GM18867 (cell line): ENCODE data around the gene SOHLH1.

Source experiments
- ATAC-seq: cut with Tn5 transposase; IDR thresholded peaks from one replicate; pipeline ENCODE4 v1.9.1; 2021; ENCODE audit warnings: mild to moderate bottlenecking, moderate library complexity; ENCODE audit not compliant: unreplicated experiment

The SOHLH1 gene

DNA sequence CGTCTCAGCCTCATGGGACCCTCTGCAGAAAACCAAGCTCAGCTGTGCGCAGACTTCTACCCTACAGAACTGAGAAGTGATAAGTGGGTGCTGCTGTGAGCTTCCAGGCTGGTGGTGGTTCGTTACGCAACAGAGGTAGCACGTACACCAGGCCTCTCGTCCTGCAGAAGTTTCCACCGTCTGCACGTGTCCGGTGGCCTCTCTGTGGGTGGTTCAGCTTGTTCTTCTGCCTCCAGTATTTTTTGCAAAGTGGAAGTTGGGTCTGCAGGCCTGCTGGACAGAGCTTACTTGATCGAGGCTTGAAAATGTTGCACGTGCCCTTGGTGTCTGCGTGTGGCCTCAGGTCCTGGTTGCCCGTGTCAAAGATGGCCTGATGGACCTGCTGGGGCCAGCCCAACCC lies 30.2 kb upstream of the SOHLH1 start:
- no peak for ATAC-seq

DNA sequence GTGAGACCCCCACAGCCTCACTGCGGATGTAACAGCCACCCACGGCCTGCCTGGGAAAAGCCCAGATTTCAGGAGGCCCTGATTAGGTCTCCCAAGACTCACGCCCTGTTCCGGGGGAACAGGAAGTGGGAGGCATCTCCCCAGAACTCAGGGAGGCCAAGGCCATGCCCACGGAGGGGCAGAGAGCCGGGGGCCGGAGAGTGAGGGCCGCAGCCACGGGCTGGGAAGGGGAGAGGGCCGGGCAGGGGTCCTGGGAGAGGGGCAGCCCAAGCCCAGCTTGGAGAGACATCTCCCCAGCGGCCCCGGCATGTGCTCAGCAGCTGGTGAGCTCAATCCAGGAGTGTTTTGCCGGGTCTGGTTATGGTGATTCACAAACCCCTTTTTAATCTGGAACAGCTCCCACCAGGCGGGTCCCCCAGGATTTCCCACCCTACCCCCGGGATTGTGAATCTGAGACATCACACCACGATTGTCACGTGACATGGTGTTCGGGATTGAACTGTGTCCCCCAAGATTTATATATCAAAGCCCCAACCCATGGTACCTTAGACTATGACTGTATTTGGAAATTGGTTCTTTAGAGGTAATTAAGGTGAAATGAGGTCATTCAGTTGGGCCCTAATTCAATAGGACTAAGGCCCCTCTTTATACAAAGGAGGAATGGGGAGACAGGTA lies 29.3 kb upstream of the SOHLH1 start:
- ATAC-seq = no peak

DNA sequence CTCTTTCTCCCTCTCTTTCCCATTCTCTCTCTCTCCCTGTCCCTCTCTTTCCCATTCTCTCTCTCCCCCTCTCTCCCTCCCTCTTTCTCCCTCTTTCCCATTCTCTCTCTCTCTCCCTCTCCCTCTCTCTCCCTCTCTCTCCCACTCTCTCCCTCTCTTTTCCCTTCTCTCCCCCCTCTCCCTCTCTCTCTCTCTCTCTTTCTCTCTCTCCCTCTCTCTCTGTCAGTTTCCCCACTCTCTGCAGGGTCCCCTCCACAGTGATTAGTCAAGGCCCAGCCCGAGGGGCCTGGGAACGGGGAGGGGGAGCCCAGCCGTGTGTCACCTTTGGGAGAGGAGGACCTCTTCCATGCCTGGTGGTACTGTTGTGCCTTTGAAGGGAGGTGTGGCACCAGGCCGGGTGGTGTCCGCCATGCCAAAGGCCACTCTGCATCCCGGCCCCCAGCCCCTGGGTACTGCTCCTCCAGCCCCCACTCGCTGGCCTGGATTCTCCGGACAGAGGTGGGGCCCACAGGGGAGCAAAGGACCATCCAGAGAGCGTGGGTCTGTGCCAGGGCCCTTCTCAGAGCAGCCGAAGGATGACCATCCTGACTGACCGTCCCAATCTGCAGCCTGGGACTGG lies 28.1 kb upstream of the SOHLH1 start:
- ATAC-seq = no peak

DNA sequence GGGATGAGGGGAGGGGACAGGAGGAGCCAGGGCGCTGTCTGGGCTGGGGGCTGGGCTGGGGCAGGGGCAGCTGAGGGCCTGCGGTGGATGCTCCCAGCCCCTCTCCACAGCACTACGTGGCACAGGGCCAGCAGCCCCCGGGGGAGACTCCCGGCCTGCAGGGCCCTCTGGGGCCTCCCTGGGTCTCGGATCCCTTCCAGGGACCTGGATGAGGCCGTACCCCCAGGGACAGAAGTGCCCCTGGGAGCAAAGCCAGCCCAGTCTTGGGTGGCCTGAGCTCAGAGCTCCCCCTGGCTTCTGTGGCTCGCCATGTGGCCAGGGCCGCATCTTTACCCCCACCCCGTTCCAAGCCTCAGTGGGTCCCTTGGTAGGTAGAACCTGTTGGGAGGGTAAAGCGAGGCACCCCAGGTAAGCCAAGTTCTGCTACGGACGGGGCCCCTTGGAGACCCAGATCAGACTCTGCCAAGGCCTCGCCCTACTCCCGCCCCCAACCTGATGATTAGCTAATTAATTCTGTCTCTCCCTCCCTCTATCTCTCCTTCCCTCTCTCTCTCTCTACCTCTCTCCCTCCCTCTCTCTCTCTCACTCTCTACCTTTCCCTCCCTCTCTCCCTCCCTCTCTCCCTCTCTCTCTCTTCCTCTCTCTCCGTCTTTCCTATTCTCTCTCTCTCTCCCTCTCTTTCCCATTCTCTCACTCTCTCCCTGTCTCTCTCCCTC lies 27.0 kb upstream of the SOHLH1 start:
- no peak for ATAC-seq

DNA sequence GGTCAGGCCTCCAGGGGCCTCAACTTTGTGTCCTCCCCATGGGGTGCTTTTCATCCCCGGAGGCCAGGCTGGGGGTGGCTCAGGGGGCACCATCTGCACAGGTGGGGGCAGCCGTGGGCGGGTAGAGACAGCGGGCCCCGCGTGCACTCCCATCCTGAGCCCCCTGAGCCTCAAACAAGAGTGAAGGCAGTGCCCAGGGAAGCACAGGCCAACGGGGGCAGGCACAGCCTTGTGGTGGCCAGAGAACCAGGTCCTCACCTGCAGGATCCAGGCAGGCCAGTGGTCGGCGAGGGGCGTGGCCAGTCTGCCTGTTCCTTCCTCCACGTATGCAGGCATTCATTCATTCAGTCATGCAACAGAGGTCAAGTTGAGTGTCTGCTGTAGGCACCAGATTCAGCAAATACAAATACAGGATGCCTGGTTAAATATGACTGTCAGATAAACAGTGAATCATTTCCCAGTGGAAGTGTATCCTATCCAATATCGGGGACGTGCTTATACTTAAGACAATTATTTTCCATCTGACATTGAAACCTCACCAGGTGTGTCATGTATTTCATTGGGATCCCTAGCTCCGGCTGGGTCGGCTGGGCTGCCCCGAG lies 25.0 kb upstream of the SOHLH1 start:
- ATAC-seq = no peak

DNA sequence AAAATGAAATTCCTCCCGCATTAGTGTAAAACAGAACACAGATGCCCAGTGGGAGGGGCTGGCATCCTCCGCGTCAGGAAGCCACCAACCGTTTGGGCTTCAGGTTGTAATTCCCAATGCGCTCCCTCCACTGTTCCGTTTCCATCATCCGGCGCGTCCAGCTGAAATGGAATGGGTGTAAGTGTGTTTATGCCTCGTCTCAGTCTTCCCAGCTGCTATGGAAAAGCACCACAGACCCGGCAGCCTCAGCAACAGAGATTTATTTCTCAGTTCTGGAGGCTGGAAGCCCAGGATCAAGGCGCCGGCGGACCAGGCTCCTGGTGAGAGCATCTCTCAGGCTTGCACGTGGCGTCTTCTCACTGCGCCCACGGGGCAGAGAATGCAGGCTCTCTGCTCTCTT lies 23.1 kb upstream of the SOHLH1 start:
- ATAC-seq = no peak

DNA sequence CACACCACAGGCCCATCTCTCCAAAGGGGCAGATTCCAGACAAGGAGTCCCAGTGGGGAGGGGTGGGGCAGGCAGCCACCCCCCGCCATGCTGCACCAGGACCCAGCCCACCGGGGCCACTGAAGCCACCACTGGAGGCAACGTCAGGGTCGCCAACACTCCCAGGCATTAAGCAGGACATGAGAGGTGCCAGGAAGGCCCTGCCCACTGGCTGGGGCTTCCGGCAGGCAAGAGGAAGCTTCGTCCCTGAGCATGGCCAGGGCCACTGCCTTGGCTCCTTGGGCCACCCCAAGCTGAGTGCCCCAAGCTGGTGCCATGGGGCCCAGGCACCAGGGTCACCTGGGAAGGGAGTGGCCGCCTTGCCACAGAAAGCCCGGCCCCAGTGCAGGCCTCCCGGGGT lies 20.2 kb upstream of the SOHLH1 start:
- no peak for ATAC-seq

DNA sequence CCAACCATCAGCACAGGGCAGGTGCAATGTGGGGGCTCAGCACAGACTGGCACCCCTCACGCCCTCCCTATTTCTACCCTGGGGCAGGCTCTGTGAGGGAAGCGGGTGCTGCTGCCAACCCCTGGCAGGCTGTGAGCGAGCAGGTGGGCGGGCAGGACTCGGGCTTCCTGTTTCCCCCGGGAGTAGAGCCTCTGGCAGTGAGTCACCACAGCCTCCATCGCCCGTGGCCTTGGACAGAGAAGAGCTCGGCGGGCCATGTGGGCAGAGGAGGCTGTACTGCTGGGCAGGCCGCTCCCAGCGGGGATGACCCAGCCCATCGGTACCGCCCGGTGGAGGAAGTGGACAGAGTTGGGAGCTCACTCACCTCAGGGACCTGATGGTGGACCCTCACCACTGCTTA lies 19.3 kb upstream of the SOHLH1 start:
- ATAC-seq = no peak

DNA sequence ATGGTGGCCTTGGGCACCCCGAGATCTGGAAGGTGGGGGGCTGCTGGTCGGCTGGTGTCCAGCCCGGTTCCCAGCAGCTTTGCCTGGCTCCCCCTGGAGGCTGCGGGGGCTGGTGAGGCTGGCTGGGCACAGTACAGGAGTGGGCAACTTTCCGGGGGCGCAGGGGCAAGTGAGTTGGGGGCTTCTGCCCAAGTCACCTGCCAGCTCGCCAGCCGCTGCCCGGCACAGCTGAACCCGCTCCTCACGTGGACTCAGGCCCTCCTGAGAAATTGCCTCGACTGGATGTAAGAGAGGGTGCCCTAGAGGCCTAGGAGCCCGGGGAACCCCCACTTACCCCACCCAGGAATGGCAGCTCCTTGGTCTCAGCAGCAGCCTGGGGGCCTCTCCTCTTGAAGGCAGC lies 18.1 kb upstream of the SOHLH1 start:
- ATAC-seq = no peak

DNA sequence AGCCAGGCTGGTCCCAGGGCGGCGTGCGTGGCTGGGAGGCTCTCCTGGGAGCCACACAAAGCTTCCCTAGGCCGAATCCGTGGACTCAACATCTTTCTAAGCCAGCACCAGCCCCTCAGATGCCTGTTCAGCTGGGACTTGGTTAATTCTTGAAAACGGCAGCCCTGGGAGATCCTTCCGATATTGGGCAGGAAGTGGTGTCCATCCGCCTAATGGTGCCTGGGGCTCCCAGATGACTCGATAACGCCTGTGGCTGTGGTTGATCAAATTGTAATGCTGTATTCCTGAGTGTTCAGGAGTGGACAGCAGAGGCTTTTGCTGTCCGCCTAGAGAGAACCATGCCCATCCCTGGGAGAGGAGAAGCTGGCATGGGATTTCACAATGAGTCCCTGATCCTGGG lies 16.8 kb upstream of the SOHLH1 start:
- no peak for ATAC-seq

DNA sequence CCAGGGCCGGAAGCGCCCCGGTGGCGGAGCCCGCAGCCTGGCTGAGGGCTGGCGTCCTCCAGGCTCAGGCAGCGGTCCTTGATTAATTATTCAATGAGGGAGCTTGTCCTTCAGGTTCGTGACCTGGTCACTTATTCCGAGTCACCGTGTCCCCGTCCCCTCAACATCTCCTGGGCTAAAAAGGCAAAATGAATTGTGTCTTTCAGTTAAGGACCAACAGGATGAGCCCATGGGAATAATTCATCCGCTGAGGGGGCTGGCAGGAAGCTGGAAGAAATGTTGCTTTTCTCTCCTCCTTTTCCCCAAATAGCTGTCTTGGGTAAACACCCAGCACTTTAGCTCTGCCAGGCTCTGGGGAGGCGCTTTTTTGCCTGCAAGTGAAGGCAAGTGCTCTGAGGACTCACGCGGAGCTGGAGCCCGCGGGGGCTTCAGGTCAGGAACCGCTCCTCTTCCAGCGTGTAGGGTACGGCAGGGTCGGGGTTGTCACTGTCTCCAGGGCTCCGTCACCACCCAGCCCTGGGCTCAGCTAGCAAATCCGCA lies 15.8 kb upstream of the SOHLH1 start:
- ATAC-seq = no peak

DNA sequence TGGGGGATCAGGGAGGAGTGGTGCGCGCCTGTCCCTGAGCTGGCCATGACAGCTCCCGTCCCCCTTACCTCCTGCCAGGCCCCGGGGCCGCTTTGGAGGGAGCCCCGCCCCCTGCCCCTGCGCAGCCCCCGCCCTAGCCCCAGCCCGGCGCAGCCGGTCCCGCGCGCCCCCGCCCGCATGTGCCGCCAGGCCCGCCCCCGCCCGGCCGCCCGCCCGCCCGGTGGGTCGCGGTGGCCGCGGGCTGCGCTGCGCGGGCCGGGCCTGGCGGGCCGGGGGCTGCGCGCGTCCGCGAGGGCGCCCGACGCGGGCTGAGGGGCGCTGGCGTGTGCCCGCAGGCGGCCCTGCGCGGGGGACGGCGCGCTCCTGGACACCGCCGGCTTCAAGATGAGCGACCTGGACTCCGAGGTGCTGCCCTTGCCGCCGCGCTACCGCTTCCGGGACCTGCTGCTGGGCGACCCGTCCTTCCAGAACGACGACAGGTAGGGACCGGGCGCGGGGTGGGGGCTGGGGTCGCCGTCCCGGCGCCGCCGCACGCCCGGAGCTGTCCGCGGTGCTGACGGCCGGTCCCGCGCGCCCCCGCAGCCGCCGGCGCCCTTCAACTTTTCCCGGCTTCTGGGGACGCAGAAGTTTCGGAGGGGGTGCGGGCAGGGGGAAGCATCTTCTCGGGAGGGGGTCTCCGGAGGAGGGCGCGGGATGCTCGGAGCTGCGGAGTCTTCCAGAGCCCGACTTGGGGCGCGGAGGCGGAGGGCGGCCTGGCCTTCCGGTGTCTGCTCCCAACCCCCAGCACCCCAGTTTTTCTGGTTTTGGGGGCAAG lies 15.2 kb upstream of the SOHLH1 start:
- no peak for ATAC-seq

DNA sequence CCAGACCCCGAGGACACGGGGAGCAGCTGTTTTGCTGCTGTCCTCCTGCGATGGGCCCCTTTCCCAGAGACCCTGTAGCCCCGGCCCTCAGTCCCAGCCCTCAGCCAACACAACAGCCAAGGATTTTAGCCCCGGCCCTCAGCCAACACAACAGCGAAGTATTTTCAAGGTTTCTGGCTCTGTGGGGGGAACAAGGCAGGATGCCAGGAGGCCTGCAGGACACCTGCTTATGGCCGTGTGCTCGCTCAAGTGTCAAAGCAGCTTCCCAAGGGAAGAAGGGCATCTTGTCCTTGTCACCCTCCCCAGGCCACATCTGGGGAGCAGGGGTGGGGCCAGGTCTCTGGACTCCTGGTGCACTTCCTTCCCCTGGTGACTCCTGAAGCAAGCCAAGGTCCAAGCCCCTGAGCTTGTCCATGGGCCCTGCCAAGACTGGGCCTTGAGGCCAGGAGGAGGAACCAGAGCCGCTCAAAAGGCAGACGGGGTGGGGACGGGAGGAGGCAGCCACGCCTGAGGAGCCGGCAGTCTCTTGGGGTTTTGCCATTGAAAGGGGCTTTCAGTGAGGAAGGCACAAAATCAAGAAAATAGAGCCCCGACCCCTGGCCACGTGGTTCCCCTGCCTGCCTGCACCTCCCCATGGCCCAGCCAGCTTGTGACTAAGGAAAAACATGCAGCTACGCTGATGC lies 13.5 kb upstream of the SOHLH1 start:
- no peak for ATAC-seq

DNA sequence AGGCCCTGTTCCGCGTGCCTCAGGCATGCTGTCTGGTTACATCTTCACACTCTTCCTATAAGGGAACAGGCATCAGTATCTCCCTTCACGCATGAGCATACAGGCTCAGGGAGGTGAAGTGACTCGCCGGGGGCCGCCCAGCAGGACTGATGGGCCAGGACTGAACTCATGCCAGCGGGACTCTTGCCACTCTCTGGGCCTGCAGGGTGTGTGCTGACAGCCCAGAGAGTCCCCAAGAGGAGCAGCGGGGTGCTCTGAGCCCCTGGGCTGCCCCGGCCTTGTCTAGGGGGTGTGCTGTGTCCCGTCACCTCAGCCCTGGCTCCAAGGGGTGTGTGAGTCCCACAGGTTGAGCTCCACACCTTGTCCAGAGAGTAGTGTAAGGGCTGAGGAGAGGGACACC lies 12.6 kb upstream of the SOHLH1 start:
- no peak for ATAC-seq

DNA sequence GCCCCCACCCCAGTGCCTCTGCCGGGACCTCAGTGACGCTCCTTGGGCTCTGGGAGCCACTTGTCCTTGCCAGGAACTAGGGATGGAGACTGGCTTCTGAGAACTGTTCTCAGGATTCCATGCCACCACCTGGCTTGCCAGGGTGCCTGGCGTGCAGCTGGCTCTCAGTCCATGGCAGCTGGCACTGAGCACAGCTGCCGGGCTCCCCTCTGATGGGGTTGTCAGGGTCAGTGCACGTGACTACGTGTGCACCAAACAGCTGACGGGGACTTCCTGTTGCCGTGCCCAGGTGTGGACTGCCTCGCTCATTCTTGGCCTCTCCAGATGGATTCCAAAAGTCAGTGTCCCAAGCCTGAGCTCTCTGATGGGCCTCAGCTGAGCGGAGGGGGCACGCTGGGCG lies 12.1 kb upstream of the SOHLH1 start:
- ATAC-seq = no peak

DNA sequence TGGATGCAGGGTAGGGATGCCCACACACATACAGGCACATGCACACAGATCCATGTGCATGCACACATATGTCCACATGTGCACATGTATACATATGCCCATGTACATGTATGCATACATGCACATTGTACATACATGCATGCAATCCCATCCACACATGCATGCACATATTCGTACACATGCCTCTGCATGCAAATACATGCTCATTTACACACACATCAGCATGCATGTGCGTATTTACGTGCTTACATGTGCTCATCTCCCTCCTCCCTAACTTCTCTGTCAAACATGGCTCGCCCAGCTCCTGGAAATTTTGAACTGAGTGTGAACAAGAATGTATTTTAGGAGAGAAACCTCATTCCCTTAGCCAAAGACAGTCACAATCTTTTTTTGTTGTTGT lies 8.9 kb upstream of the SOHLH1 start:
- ATAC-seq = no peak

DNA sequence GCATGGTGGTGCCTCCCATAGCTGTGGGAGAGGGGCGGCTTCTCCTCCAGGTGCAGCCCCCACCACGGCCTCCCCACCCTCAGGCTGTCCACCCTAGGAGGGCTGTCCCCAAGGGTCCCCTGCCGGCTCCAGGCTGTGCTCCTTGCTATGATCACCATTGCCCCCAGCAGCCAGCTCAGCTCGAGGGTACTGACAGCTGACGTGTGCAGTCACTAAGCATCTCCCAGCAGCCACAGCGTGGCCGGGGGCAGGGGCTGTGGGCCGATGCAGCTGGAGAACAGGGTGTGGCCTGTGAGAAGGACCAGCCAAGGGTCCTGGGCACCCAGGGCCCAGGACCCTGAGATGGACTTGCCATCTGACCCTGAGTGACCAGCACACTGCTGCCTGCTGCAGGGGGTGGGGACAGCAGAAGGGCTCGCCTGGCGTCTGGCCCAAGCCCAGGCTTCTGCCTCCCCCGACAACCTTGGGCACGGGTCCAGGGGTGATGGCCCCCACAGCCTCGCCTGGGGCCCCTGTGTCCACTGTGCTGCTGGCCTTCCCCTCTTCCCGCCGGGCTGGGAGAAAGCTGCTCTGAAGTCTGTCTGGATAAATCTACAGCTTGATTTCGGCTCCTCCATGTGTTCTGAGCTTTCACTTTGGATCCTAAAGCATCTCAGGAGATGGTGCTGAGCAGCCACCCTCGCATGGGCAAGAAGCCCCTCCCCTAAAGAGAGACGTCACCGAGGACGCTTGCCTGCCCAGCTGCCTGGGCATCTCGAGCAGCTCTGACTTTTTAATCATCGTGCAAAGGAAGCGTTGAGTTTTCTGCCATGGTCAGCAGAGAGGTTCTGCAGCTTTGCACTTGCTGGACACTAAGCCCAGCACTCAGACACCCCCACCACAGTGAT lies 8.2 kb upstream of the SOHLH1 start:
- ATAC-seq = no peak

DNA sequence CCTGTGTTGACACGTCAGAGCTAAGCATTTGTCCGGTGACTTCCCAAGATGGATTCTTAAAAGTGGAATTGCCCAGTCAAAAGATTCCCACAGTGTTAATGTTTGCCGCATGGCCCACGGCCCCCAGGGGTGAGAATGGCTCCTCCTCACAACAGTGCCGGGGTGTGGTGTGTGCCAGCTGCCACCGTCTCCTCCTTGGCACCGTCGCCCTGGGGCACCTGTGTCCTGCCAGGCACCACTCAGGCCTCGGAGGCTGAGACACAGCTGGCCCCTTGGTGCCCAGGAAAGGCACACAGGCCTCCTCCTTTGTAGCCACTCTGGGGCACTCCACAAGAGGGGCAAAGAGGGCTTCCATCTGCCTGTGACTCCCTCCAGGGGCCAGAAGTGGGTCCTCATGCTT lies 7.0 kb upstream of the SOHLH1 start:
- ATAC-seq = no peak

DNA sequence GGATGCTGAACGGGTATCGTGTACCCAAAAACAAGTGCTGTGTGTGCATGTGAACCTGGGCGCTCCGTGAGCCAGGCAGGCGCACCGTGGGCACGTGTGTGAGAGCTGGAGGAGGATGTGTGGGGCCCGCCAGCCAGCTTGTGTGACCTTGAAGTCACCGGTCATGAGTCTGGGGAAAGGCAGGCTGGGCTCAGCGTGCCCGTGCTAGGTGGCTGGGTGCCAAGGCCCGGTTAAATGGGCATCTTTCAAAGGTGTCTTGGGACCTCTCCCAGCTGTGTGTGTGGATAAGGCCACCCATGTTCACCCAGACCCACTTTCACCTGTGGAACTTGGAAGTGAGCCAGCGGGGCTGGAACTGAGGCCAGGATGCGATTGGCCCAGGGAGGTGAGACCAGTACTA lies 6.1 kb upstream of the SOHLH1 start:
- no peak for ATAC-seq
